Measurements from ENCODE around the gene ACAA2.
"Not testable (repeated sequence)": the region's sequence is repeated elsewhere in the genome, so short reads cannot be mapped to it uniquely, and the experiment has no call there.

ACAA2 gene

GRCh38 chr18:49844903-49845302 lies 31.6 kb upstream of the ACAA2 start:
- DNase-seq: no peak

GRCh38 chr18:49843778-49844625 lies 30.7 kb upstream of the ACAA2 start:
- DNase-seq: no peak

GRCh38 chr18:49843131-49843530 lies 29.8 kb upstream of the ACAA2 start:
- no peak for DNase-seq

GRCh38 chr18:49842656-49843055 lies 29.3 kb upstream of the ACAA2 start:
- no peak for DNase-seq

- no peak for DNase-seq
Measured at GRCh38 chr18:49841236-49842217, 28.2 kb upstream of the ACAA2 start.

GRCh38 chr18:49839012-49839411 lies 25.7 kb upstream of the ACAA2 start:
- no peak for DNase-seq

GRCh38 chr18:49838381-49838780 lies 25.0 kb upstream of the ACAA2 start:
- DNase-seq: no peak

GRCh38 chr18:49837889-49838288 lies 24.6 kb upstream of the ACAA2 start:
- no peak for DNase-seq

GRCh38 chr18:49837316-49837835 lies 24.0 kb upstream of the ACAA2 start:
- DNase-seq: not testable (repeated sequence)

GRCh38 chr18:49835405-49835804 lies 22.1 kb upstream of the ACAA2 start:
- no peak for DNase-seq

GRCh38 chr18:49834258-49834657 lies 20.9 kb upstream of the ACAA2 start:
- DNase-seq: no peak

- DNase-seq: no peak
Measured at GRCh38 chr18:49833814-49834213, 20.5 kb upstream of the ACAA2 start.

GRCh38 chr18:49832221-49832647 lies 18.9 kb upstream of the ACAA2 start:
- no peak for DNase-seq

GRCh38 chr18:49827996-49828395 lies 14.7 kb upstream of the ACAA2 start:
- no peak for DNase-seq

- DNase-seq: no peak
Measured at GRCh38 chr18:49819823-49820671, 6.7 kb upstream of the ACAA2 start.

- no peak for DNase-seq
Measured at GRCh38 chr18:49819071-49819662, 5.8 kb upstream of the ACAA2 start.

GRCh38 chr18:49817947-49818346 lies 4.6 kb upstream of the ACAA2 start:
- no peak for DNase-seq

- no peak for DNase-seq
Measured at GRCh38 chr18:49815927-49816326, 2.6 kb upstream of the ACAA2 start.

- DNase-seq: no peak
Measured at GRCh38 chr18:49814147-49814499, 790 bp upstream of the ACAA2 start.

- DNase-seq: no peak
Measured at GRCh38 chr18:49813069-49813318, 339 bp downstream of the ACAA2 start.

- DNase-seq: no peak
Measured at GRCh38 chr18:49812286-49813068, 856 bp downstream of the ACAA2 start.

Measured in NCI-H1048 (cell line).